HG02943 (cell line): ENCODE data around the gene KMT2A.
"Not testable (repeated sequence)": the region's sequence is repeated elsewhere in the genome, so short reads cannot be mapped to it uniquely, and the experiment has no call there.

Experiments used
- ATAC-seq: cut with Tn5 transposase; IDR thresholded peaks from one replicate; pipeline ENCODE4 v1.9.1; 2021; ENCODE audit warnings: mild to moderate bottlenecking, low read depth, moderate library complexity; ENCODE audit not compliant: unreplicated experiment

The KMT2A gene

DNA sequence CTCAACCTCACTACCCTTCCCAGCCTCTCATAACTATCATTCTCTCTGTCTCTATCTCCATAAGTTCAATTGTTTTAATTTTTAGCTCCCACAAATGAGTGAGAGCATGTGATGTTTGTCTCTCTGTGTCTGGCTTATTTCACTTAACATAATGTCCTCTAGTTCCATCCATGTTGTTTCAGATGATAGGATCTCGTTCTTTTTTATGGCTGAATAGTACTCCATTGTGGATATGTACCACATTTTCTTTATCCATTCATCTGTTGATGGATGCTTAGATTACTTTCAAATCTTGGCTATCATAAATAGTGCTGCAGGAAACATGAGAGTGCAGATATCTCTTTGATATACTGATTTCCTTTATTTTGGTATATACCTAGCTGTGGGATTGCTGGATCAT lies 44.9 kb downstream of the KMT2A start:
- not testable (repeated sequence) for ATAC-seq

DNA sequence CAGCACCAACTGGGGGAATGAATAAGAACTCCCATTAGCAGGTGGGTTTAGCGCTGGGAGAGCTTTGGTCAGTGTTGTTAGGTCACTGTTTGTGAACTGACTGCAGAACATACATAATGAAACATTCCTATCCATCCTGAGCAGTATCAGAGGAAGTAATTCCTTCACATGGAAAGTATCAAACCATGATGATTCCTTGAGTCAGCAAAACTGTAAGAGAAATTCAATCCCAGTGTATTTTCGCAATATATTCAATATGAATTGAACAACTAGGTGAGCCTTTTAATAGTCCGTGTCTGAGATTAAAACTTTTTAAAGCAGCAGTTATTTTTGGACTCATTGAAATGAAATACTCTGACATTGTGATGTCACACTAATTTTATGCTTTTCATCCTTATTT lies 48.1 kb downstream of the KMT2A start:
- ATAC-seq: no peak

DNA sequence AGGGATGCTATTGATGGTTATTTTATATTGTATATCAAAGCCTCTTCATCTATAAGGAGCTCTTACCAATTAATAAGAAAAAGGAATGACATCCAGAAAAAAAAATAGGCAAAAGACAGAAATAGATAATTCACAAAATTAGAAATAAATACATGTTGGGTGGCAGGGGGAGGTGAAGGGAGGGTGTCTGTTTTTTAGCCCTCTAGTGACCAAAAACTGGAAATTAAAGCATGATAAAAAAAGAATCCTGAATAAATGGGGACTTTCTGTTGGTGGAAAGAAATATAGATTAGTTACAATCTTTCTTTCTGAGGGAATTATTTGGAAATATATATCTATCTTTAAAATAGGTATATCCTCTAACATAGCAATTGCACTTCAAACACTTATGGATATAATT lies 49.0 kb downstream of the KMT2A start:
- ATAC-seq: no peak

DNA sequence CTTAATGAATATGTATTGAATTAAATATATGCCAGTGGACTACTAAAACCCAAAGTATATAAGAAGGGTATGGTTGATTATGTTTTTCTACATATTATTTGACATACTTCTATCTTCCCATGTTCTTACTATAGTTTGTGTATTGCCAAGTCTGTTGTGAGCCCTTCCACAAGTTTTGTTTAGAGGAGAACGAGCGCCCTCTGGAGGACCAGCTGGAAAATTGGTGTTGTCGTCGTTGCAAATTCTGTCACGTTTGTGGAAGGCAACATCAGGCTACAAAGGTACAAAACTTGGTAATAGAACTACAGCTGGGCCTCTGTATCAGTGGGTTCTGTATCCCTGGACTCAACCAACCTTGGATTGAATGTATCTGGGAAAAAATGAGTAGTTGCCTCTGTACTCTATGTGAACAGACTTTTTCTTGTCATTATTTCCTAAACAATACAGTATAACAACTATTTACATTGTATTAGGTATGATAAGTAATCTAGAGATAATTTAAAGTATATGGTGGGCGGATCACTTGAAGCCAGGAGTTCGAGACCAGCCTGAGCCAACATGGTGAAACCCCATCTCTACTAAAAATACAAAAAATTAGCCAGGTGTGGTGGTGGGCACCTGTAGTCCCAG lies 52.3 kb downstream of the KMT2A start:
- ATAC-seq: no peak

DNA sequence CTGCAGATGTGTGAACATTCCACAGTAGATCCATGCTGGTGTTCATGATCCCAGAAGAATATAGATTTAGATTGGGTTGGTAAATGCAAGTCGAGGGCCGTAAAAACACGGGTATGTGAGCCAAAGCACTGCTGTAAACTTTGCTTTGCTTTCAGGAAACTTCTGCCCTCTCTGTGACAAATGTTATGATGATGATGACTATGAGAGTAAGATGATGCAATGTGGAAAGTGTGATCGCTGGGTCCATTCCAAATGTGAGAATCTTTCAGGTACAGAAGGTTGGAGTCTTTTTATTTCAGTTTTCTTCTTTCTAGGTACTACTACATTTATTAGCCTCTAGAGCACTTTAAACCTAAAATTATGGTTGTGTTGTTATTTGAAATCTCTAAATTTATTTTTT lies 54.7 kb downstream of the KMT2A start:
- no peak for ATAC-seq

DNA sequence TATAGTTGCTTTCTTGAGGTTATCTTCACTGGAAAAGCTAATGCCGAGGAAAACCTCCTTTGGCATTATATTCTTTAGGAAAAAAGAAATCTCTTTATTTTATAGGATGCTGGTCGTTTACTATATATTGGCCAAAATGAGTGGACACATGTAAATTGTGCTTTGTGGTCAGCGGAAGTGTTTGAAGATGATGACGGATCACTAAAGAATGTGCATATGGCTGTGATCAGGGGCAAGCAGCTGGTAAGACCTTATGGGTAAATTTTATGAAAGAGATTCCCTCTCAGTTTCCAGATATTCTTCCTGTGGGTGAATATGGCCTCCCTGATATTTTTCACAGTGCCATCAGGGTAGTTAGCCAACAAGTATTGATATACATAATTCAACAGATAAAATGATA lies 61.5 kb downstream of the KMT2A start:
- no peak for ATAC-seq

DNA sequence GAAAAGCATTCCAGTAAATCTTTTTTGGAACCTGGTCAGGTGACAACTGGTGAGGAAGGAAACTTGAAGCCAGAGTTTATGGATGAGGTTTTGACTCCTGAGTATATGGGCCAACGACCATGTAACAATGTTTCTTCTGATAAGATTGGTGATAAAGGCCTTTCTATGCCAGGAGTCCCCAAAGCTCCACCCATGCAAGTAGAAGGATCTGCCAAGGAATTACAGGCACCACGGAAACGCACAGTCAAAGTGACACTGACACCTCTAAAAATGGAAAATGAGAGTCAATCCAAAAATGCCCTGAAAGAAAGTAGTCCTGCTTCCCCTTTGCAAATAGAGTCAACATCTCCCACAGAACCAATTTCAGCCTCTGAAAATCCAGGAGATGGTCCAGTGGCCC lies 66.9 kb downstream of the KMT2A start:
- no peak for ATAC-seq

DNA sequence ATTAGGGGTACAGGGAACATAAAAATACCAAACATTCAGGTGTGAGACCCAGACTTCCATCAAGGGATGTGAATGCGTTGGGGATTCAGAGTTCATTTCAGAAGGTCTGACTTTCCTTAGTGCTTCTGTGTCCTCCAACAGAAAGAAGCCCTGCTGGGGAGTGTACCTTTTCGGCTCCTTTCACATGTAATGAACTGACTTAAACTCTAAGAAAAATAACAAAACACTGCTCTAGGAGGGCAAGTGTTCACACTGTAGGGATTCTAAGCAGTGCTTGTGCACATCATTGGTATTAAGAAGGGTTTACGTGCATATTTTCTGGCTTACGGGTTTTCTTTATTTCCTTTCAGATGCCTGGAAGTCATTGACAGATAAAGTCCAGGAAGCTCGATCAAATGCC lies 75.3 kb downstream of the KMT2A start:
- no peak for ATAC-seq

DNA sequence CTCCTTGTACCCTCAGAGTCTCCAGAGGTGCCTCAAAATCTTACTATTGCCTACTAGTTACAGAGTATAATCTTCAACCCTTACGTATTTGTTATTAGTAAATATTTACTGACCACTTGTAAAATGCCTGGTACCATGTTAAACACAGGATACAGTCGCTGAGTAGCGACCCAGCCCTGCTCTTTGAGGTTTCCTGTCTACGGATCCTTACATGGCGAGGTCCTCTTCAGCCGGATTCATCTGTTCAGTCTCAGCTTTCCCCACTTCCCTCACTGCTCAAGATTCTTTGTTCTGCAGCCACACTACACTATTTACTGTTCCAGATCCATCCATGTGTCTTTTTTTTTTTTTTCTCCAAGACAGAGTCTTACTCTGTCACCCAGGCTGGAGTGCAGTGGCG lies 77.8 kb downstream of the KMT2A start:
- no peak for ATAC-seq

DNA sequence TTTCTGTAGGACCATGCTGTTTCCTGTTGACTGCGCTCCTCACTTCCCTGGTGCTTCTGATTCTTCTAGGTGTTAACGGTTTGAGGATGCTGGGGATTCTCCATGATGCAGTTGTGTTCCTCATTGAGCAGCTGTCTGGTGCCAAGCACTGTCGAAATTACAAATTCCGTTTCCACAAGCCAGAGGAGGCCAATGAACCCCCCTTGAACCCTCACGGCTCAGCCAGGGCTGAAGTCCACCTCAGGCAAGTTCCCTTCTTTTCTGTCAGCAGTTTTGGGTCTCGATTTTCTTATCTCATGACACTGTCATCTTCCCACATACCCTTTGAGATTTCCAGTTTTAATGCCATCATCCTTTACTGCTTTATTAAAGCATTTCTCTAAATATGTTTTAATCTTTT lies 83.3 kb downstream of the KMT2A start:
- ATAC-seq: no peak

DNA sequence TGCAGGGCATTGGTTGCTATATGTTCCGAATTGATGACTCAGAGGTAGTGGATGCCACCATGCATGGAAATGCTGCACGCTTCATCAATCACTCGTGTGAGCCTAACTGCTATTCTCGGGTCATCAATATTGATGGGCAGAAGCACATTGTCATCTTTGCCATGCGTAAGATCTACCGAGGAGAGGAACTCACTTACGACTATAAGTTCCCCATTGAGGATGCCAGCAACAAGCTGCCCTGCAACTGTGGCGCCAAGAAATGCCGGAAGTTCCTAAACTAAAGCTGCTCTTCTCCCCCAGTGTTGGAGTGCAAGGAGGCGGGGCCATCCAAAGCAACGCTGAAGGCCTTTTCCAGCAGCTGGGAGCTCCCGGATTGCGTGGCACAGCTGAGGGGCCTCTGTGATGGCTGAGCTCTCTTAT lies 85.6 kb downstream of the KMT2A start:
- ATAC-seq: no peak

DNA sequence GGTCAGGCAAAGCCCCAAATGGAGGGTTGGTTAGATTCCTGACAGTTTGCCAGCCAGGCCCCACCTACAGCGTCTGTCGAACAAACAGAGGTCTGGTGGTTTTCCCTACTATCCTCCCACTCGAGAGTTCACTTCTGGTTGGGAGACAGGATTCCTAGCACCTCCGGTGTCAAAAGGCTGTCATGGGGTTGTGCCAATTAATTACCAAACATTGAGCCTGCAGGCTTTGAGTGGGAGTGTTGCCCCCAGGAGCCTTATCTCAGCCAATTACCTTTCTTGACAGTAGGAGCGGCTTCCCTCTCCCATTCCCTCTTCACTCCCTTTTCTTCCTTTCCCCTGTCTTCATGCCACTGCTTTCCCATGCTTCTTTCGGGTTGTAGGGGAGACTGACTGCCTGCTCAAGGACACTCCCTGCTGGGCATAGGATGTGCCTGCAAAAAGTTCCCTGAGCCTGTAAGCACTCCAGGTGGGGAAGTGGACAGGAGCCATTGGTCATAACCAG lies 86.3 kb downstream of the KMT2A start:
- ATAC-seq: no peak

DNA sequence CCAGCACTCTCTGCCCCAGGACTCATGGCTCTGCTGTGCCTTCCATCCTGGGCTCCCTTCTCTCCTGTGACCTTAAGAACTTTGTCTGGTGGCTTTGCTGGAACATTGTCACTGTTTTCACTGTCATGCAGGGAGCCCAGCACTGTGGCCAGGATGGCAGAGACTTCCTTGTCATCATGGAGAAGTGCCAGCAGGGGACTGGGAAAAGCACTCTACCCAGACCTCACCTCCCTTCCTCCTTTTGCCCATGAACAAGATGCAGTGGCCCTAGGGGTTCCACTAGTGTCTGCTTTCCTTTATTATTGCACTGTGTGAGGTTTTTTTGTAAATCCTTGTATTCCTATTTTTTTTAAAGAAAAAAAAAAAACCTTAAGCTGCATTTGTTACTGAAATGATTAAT lies 88.1 kb downstream of the KMT2A start:
- no peak for ATAC-seq

DNA sequence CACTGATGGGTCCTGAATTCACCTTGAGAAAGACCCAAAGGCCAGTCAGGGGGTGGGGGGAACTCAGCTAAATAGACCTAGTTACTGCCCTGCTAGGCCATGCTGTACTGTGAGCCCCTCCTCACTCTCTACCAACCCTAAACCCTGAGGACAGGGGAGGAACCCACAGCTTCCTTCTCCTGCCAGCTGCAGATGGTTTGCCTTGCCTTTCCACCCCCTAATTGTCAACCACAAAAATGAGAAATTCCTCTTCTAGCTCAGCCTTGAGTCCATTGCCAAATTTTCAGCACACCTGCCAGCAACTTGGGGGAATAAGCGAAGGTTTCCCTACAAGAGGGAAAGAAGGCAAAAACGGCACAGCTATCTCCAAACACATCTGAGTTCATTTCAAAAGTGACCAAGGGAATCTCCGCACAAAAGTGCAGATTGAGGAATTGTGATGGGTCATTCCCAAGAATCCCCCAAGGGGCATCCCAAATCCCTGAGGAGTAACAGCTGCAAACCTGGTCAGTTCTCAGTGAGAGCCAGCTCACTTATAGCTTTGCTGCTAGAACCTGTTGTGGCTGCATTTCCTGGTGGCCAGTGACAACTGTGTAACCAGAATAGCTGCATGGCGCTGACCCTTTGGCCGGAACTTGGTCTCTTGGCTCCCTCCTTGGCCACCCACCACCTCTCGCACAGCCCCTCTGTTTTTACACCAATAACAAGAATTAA lies 88.6 kb downstream of the KMT2A start:
- ATAC-seq: no peak

DNA sequence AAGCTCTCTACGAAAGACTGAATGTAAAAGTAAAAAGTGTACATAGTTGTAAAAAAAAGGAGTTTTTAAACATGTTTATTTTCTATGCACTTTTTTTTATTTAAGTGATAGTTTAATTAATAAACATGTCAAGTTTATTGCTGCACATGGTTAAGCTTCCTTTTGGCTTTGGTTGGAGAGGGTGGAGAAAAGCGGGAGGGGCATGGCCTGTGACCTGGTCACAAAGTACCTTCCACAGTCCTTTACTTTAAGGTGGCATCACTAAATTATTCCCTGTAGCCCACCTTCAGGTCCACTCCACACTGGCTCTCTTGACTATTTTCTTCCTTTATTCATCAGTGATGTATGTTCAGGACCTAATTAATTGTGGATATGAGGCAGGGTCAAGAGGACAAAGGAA lies 90.4 kb downstream of the KMT2A start:
- ATAC-seq: no peak

DNA sequence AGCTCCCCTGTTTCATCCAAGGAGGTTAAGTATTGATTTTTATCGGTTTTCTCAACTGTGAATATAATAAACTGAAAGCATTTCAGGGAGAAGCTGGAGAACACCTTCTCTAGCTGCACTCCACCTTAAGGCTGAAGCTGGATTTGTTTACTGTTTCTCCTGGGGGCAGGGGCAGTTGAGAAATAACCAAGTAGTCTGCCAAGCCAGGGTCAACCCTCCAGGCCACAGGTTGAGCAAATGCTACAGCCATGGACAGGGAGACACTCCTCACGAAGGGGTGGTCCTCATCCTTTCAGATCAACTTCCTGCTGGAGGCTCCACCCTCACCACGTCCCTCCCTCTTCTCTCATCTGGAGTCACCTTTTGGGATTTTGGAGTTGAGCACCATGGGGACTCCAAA lies 90.8 kb downstream of the KMT2A start, which contains the start of gene TTC36:
TTC36 (plus strand) TSS at position 366 of the 400 bp plus-strand sequence; CDS start at position 387, 21 bp downstream.
- ATAC-seq: no peak

DNA sequence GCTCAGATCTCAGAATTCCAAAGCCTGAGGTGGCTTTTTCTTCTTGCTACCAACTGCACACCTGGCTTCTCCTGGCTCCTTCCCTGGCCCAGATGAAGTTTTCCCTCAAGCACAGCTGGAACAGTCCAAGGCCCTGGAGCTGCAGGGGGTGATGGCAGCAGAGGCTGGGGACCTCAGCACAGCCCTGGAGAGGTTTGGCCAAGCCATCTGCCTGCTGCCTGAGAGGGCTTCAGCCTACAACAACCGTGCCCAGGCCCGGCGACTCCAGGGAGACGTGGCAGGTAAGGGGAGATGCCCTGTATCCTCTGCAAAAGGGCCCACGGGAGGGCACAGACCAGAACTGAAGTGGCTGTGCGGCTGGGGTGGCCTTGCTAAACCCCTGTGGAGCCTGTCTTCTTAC lies 92.2 kb downstream of the KMT2A start:
- no peak for ATAC-seq

DNA sequence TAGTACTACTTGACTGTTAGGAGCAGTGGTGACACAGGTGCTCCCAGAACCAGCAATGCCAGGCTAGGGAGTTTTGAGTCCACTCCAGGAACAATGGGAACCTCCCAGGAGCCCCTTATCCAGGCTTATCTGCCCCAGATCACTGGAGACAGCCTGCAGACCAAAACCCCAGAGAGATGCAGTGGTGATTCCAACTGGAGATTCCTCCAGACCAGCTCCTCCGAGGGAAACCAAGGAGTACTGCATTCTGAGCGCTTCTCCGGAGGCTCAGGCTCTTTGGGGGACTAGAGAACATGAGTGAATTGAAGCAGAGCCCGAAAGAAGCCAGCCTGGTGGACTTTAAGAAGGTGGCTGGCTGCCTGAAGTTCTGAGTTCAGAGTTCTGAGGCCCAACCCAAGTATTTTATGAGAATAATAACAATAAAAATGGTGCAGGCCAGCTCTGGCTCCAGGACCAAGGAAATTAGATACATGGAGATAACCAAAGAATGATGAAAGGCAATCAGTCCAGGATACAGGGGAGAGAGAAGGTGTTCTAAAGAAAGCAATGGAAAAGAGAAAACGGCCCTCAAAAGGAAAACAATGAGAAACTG lies 93.4 kb downstream of the KMT2A start:
- no peak for ATAC-seq

DNA sequence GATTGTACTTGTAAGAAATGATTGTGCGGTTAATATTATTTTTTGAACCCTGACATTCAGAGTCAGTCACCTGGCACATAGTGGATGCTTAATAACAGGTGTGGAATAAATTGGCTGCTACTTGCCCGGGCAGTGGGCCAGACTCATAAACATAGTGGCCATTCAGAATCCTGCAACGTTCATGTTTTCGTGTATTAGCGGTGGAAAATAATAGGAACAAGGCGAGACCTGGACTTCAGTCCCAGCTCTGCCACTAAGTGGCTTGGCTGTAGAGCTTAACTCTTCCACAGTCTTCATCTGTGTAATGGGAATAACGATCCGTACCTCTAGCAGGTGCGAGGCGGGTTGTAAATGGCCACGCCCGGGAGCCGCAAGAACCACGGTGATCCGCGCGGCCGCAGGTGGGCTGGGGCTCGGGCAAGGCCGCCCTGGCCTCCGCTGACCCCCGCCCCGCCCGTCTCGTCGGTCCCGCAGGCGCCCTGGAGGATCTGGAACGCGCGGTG lies 93.9 kb downstream of the KMT2A start:
- no peak for ATAC-seq

DNA sequence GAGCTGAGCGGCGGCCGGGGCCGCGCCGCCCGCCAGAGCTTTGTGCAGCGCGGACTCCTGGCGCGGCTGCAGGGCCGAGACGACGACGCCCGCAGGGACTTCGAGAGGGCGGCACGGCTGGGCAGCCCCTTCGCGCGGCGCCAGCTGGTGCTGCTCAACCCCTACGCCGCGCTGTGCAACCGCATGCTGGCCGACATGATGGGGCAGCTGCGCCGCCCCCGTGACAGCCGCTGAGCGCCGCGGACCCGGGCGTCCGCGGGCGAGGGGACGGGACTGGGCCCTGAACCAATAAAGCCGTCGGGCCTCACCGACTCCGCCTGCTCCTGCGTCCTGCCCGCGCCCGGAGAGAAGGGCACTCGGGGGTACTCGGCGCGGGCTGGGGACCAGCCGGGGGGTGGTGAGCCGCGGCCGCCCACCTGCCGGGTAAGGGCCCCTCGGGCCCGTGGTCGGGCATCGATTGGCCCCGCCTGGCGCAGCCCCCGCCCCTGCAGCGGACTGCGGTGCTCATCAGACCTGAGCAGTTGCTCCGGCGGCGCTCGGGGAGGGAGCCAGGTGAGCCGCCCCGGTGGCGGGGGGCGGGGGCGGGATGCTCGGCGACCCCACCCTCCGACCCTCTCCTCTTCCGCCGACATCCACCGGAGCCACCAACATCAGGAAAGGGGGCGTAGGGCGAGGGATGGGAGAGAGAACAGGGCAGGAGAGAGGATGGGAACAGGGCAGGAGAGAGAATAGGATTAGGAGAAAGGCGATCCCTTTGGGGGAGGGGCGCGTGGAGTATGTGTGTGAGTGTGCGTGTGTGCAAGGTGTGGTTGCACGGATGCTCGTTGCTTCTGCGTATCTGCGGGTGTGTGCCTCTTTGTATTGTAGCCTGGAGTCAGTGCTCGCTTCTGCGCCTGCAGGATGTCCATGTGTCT lies 94.6 kb downstream of the KMT2A start, which contains the start of gene TMEM25:
TMEM25 (plus strand) TSS at position 510 of the 914 bp plus-strand sequence. CDS start 610 bp downstream, outside the sequence.
- ATAC-seq: peak; percentile 49
